NCI-H1694 (cell line): ENCODE measurements around the gene LRG1.
"Not testable (repeated sequence)": the region's sequence is repeated elsewhere in the genome, so short reads cannot be mapped to it uniquely, and the experiment has no call there.

ENCODE experiments used
- DNase-seq: peaks from one replicate; lab custom pipeline; 2025; lab: John Stamatoyannopoulos, UW

LRG1 gene

DNA sequence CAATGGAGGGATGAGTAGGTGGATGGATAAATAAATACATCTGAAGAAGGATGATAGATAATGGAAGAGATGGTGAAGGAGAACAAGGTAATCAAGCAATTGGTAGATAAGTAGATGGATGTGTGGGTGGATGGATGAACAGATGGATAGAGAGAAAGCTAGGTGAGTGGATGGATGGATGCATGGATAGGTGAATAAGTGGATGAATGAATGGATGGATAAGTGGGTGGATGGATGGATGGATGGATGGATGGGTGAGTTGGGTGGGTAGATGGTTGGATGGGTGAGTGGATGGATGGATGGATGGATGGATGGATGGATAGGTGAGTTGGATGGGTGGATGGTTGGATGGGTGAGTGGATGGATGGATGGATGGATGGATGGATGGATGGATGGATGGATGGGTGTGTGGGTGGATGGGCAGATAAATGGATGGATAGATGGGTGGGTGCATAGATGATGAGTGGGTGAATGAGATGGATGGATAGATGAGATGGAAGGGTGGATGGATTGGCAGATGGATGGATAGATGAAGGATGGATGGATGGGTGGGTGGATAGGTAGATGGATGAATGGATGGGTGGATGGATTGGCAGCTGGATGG lies 13.4 kb upstream of the LRG1 start:
- DNase-seq, result no peak

DNA sequence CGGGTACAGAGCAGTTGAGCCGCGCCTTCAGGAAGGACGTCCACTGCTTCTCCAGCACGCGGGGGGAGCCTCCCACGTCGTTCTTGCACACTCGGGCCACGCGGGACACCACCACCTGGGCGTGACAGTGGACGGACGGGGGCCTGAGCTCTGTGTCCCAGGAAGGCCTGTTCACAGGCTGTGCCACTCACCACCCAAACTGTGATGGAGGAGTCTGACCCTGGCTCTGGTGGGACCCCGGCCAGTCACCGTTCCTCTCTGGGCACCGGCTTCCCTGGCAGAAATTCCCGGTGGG lies 12.6 kb upstream of the LRG1 start:
- no peak for DNase-seq

DNA sequence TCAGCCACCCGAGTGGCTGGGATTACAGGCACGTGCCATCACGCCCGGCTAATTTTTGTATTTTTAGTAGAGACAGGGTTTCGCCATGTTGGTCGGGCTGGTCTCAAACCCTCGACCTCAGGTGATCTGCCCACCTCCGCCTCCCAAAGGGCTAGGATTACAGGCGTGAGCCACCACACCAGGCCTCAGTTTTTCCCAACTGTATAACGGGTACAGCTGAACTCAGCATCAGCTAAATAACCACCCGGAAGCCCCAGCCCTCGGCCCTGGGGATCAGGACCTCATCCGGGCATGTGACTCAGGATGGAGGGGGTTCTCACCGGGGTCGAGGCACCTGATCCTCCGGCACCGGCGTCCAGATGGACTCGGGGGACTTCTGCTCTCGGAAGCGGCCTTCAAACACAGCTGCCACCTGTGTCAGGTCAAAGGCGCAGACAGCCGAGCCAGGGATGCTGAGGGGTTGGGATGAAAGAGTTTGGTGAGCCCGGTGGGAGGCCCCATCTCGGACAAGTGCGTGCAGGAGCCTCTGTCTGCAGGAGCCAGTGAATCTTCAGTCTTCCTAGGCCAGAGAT lies 10.7 kb upstream of the LRG1 start:
- DNase-seq, result no peak

DNA sequence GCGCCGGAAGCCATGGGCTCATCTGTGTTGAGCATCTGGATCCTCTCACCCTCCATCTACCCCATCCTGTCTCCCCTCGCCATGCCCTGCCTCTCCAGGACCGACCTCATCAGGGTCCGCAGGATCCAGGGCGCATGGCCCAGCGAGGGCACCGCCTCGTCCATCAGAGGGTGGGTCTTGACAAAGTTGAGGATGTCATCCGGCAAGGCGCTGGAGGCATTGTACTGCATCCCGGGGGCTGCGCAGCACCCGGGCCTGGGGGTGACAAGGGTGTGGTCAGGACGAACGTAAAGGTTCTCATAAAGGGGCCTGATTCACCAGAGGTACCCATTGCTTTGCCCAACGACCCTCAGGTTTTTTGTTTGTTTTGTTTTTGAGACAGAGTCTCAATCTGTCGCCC lies 10.2 kb upstream of the LRG1 start:
- DNase-seq, result no peak

DNA sequence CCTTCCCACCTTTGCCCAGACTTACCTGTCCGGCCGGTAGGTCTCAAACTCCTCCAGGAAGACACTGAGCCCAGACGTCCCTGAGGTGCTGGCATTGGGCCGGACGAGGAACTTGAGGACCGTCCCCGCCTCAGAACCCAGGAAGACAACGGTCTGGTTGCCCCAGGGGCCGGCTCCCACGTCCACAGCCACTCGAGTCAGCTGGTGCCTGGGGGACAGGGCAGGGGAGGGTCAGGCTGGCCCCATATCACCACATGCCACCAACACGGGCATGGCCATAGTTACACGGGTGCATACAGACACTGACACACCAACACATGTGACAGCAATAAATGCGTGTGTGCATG lies 8.4 kb upstream of the LRG1 start:
- DNase-seq, result no peak

DNA sequence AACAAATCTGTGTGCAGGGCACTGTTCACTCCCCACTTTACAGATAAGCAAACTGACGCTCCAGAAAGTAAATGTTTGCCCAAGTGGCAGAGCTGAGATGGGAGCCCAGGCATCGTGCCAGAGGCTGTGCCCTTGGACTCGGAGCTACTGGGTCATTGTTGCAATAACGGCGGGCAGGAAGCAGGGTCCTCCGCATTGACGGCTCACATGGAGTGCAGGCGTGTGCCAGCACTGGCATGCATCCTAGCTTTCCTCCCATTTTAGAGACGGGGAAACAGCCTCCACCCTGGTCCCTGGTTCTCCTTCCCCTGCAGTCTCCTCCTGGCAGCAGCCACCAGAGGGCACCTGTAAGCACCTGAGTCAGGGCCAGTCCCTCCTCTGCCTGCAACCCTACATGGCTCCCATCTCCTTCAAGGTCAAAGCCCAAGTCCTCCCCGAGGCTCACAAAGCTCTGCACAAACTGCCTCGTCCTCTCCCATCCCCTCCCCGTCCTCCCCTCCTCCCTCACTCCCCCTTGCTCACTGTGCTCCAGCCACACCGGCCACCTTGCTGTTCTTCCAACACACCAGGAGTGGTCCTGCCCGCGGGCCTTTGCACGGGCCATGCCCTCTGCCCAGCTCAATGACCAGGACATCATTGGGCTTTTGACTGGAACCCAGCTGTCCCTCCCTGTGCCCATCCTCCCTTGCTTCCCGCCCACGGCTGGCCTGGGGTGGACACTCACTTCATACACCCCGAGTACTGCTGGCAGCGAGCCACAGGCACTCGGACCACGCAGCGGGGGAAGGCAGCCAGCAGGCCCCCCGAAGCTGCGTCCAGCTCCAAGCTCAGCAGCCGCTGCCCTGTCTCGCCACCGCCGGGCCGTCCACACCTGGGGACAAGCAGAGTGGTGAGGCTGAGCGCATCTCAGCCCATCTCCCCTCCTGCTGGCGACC lies 7.7 kb upstream of the LRG1 start:
- no peak for DNase-seq

DNA sequence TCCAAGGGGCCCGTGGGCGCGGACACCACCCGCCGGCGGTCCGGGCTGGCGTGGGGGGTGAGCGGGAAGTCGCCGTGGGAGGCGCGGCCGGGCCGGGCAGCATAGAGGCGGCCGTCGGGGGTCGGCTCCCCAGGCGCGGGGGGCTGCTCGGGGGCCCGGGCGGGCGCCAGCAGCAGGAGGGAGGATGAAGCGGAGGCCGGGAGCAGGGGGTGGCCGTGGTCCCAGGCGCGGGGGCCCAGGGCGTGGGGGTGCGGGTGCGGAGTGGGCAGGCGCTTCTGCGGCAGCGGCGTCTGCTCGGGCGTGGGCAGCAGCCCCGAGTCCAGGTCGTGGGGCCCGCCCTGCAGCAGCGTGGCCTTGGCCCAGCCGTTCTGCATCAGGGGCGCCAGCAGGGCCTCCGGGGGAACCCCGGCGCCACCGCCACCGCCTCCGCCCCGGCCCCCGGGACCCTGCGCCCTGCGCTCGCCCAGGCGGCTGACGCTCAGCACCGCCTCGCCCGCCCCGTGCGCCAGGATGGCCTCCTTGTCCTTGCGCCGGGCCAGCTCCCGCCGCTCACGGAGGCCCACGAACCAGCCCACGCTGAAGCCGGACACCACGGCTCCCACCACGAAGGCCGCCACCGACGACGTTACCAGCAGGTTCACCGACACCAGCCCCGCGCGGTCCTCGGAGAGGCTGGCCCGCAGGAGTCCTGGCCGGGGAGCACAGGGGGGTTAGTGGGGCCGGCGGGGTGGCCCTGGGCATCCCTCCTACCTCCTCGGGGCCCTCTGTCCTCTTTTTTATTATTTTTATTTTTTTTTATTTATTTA lies 4.2 kb upstream of the LRG1 start:
- DNase-seq, result no peak

DNA sequence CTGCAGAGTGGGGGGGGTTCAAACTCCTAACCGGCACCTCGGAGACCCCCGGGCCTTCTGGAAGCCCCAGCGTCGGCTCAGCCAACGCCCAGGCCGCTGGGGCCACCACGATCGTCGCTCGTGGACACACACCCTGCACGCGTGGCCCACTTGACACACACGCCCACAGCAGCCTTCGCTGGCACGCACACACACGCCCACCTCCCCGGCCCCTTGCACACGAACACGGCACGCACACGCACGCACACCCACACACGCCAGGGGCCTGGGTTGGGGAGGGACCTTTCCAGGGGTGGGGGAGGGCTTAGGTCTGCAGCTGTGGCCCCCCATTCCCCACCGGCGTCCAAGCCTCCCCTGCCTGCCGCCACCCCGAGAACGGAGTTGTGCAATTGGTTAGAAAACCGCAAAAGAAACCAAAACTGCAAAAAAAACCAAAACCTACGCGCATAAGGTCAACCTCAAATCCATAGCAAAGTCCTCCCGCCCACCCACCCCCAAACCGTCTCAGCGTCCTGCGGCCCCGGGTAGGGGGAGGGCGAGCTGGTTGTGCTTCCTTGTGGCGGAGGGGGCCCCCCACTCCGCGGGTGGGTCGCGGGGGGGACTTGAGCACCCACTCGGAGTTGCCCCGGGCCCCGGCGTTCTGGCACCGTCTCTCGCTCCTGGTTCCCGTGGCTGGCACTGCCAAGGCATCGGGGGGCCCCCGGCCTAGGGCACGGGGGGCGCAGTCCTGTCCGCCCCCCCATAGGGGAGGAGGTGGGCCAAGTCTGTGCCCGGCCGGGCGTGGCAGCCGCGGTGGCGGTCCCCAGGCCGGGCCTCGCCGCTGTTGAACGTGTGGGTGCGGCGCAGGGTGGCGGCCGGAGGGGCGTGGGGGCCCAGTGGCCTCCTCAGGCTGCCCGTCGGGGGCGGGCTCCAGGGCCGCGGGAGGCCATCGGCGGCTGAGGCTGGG lies 3.3 kb upstream of the LRG1 start:
- no peak for DNase-seq

DNA sequence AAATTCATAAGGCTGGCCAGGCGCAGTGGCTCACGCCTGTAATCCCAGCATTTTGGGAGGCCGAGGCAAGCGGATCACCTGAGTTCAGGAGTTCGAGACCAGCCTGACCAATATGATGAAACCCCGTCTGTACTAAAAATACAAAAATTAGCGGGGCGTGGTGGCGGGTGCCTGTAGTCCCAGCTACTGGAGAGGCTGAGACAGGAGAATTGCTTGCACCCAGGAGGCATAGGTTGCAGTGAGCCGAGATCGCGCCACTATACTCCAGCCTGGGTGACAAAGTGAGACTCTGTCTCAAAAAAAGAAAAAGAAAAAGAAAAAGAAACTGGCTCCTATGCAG lies 1.9 kb upstream of the LRG1 start:
- DNase-seq, result not testable (repeated sequence)

DNA sequence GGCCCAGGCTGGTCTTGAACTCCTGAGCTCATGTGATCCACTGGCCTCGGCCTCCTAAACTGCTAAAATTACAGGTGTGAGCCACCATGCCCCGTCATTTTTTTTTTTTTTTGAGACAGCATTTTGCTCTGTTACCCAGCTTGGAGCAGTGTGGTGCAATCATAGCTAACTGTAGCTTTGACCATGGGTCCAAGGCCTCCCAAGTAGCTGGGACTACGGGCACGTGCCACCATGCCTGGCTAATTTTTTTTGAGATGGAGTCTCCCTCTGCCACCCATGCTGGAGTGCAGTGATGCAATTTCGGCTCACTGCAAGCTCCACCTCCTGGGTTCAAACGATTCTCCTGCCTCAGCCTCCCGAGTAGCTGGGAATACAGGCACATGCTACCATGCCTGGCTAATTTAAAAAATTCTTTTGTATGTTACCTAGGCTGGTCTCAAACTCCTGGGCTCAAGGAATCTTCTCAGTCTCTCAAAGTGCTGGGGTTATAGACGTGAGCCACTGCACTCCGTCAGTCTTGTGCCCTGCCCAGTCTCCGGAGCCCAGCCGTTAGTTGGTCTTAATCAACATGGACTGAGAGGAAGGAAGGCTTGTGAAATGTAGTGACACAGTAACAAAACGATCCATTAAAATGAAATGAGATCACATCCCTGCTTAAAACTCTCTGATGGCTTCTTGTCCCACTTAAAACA lies 1.4 kb upstream of the LRG1 start:
- no peak for DNase-seq

DNA sequence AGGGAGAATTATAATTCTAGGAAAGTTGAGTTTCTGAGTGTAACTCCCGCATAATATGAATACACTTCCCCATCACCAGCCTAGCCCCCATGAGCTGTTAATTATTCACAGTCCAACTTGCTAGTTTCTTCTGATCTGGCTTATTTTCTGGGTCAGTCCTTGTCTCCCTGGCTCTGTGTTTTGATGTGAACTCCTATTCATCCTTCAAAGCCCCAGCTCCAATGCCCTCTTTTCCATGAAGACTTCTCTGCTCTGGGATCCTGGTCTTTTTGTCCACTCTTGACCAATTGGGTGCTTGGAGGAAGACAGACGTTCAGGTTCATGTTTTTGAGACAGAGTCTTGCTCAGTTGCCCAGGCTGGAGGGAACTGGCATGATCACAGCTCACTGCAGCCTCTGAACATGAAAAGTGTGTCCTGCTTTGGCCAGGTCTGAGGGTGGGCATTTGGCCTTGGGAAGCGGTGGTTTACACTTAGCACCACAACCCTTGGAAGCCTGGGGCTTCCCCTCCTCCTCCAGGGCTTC lies 605 bp downstream of the LRG1 start:
- DNase-seq, result no peak

DNA sequence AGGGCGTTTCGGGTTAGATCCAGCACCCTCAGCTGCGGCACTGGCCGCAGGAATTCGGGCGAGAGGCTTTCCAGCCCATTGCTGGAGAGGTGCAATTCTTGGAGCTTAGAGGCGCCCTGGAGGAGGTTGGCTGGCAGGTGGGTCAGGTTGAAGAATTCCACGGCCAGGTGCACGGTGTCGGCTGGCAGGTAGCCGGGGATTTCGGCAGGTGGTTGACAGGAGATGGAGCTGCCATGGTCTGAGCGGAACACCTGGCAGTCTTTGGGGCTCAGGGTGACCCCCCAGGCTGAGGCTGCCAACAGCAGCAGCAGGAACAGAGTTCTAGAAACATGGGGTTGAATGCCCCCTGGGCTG lies 1.3 kb downstream of the LRG1 start:
- no peak for DNase-seq

DNA sequence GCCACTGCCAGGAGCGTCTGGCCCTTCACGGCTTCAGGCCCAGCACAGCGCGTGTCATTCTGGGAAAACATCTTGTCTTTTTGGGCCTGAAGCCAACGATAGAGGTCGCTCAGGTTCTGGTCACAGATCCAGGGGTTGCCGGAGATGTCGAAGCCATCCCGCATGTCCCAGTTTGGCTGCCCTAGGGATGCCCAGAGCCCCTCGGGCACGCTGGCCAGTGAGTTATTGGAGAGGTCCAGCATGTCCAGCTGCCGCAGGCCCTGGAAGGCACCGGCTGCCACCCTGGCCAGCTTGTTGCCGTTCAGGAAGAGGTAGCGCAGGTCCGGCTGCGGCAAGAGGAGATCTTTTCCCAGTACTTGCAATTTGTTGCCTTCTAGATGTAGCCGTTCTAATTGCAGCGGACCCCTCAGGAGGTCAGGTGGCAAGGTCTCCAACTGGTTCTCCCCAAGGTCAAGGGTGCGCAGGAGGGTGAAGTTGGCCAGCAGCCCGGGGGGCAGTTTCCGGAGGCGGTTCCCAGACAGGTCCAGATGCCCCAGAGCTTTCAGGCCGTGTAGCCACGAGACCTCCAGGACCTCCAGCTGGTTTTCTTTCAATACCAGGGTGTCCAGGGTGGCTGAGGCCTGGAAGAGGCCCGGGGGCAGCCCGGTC lies 1.8 kb downstream of the LRG1 start:
- DNase-seq, result no peak

DNA sequence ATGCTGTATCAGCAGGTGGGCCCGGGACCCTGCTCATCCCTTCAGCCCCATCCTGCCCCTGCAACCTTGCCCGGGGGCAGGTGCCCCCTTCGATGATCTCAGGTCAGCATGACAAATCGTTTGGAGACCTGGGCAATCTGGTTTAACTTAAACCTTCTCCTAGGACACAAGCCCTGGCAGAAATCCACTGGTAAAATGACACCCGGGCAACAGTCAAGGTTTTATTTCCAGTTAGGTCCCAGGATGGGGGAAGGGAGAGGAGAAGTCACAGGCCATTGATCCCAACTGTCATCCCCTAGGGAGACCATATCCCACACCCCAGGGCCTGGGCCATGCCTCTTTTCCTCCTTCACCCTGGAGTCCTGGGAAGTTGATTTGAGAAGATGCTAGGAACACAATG lies 3.0 kb downstream of the LRG1 start:
- no peak for DNase-seq

DNA sequence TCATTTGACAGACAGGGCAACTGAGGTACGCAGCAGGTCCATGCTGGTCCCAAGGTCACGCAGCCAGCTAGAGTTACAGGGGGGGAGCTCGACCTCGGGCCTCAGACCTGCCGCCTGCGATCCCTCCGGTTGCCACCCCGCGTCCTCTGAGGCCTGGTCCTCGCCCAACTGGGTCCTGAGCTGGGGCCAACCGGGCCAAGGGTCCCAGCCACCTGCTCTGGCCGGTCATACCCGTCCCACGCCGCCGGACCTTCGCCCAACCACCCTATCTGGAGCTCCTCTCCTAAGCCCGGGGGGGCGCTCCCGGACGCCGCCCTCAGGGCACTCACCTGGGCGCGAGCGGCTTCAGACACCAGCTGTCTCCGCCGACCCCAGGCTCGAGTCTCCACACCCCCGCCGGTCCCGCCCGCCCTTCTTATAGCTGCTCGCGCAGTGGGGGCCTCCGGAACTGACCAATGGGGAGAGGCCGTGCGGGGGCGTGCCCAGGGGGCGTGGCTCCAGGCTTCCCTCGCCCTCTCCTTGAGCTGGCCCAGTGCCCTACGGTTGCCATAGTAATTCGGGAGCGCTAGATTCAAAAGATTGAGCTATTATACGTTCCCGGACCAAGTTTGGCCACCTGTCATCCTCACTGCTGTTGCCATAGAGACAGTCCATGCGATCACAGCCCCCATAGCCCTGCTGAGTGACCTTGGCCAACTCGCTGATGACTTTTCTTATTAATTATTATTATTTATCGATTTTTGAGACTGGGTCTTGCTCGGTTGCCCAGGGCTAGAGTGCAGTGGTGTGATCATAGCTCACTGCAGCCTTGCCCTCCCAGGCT lies 4.8 kb downstream of the LRG1 start, which contains the start of gene PLIN5:
TSS of gene PLIN5 (minus strand) at position 389 of the 823 bp plus-strand sequence. CDS start 1,150 bp downstream, outside the sequence.
- DNase-seq, result peak; percentile 61

DNA sequence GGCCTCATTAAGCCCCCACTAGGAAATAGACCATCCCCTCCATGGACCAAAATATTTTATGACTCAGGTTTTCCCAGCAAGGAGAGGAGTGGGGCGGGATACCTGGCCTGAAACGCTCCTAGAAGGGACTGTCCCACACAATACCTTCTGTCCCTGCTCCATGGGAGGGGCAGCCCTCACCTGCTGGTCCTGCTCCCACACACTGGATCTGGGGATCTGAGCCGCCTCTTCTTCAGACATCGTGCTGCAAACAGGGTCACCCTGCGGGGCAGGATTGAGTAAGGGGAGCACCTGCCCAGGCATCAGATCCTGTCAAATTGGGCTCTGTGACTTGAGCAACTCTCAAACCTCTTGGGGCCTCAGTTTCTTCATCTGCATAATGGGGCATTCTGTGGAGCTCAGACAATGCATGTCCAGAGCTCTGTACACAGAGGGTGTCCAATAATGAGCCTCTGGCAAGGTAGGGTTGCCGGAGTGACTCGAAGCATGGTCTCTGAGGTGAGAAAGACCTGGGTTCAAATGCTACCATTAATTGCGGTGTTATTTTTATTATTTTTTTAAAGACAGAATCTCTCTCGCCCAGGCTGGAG lies 5.9 kb downstream of the LRG1 start:
- no peak for DNase-seq

DNA sequence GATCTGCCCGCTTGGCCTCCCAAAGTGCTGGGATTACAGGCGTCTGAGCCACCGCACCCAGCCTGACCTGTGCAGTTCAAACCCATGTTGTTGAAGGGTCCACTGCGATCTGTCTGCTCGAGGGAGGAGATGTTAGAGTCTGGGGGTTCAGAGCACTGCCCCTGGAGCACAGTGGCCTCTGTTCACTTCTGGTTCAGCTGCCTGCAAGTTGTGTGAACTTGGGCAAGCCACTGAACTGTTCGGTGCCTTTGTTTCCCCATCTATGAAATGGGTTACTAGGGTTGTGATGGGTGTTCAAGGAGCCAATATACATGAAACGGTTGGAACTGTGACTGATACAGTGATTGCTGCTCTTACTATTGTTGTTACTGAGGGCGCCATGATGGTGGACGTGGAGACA lies 6.5 kb downstream of the LRG1 start:
- DNase-seq, result no peak

DNA sequence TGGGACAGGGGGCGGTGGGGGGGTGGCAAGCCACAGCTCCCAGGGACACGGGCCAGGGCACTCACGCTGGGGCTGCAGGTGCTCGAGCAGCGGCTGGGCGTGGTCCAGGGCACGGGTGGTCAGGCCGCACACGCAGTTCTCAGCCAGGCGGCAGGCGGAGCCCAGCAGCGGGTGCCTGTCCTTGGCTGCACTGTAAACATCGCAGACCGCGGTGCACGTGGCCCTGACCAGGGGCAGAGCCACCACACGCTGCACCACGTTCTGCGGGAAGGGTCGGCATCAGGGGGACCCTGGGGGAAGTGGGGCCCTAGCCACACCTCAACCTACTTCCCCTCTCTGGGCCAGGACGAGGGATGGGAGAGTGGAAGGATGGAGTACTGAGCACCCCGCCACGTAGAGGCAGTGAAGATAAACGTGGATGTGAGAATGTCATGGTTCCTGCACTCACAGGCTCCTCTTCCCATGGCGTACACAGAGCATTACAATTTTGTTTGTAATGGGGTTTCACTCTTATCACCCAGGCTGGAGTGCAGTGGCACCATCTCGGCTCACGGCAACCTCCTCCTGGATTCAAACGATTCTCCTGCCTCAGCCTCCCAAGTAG lies 8.2 kb downstream of the LRG1 start:
- DNase-seq, result no peak
